VCaP (cell line): ENCODE results near the gene HCRT.
"Not testable (repeated sequence)": the region's sequence is repeated elsewhere in the genome, so short reads cannot be mapped to it uniquely, and the experiment has no call there.

Source experiments
- H3K27ac ChIP-seq: fragments of 450-650 bp; 2 replicates; pipeline ENCODE4 v1.5.1; 2017
- TF ChIP-seq, protein P1 (sequence below): fragments of 450-650 bp; conservative IDR thresholded peaks from 2 replicates; pipeline ENCODE4 v1.5.1; 2017; ENCODE audit warnings: mild to moderate bottlenecking, moderate library complexity

The HCRT gene

DNA sequence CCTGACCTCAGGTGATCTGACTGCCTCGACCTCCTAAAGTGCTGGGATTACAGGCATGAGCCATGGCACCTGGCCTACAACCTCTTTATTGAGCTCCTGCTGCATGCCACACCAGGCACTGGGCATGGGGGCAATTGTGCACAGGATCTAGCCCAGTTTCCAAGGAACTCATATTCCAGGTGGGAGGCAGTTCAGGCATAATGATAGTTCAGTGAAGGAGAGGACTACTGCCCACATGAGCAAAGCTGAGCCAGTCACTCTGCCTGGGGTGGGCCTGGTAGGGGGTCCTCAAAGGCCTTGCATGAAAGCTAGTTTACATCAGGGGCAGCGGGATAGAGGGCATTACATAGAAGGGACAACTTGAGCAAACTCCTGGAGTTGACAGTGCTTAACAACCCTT lies 2.6 kb upstream of the HCRT start:
- TF ChIP-seq, protein P1, sequence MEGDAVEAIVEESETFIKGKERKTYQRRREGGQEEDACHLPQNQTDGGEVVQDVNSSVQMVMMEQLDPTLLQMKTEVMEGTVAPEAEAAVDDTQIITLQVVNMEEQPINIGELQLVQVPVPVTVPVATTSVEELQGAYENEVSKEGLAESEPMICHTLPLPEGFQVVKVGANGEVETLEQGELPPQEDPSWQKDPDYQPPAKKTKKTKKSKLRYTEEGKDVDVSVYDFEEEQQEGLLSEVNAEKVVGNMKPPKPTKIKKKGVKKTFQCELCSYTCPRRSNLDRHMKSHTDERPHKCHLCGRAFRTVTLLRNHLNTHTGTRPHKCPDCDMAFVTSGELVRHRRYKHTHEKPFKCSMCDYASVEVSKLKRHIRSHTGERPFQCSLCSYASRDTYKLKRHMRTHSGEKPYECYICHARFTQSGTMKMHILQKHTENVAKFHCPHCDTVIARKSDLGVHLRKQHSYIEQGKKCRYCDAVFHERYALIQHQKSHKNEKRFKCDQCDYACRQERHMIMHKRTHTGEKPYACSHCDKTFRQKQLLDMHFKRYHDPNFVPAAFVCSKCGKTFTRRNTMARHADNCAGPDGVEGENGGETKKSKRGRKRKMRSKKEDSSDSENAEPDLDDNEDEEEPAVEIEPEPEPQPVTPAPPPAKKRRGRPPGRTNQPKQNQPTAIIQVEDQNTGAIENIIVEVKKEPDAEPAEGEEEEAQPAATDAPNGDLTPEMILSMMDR: no peak
- no peak overlapping the region for H3K27ac ChIP-seq

DNA sequence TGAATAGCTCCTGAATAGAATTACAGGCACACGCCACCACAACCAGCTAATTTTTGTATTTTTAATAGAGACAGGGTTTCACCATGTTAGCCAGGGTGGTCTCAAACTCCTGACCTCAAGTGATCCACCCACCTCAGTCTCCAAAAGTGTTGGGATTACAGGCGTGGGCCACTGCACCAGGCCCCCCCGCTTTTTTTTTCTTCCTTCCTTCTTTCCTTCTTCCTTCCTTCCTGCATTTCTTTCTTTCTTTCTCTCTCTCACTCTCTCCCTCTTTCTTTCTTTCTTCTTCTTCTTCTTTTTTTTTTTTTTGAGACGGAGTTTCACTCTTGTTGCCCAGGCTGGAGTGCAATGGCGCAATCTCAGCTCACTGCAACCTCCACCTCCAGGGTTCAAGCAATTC lies 939 bp upstream of the HCRT start:
- not testable (repeated sequence) for H3K27ac ChIP-seq

DNA sequence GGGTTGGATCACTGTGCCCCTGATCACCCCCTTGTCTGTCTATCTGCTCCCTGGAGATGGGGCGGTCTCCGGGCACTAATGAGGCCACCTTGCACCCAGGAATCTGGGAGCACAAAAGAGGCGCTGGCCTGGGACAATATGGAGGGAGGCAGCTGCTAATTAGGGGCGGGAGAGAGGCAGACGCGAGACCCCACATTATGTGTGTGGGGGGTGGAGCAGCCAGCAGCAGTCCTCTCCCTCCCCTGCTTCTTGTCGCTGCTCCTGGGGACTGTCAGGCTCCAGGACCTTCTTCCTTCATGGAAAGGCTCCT lies 324 bp upstream of the HCRT start:
- TF ChIP-seq, protein P1: no peak
- H3K27ac ChIP-seq: no peak overlapping the region

DNA sequence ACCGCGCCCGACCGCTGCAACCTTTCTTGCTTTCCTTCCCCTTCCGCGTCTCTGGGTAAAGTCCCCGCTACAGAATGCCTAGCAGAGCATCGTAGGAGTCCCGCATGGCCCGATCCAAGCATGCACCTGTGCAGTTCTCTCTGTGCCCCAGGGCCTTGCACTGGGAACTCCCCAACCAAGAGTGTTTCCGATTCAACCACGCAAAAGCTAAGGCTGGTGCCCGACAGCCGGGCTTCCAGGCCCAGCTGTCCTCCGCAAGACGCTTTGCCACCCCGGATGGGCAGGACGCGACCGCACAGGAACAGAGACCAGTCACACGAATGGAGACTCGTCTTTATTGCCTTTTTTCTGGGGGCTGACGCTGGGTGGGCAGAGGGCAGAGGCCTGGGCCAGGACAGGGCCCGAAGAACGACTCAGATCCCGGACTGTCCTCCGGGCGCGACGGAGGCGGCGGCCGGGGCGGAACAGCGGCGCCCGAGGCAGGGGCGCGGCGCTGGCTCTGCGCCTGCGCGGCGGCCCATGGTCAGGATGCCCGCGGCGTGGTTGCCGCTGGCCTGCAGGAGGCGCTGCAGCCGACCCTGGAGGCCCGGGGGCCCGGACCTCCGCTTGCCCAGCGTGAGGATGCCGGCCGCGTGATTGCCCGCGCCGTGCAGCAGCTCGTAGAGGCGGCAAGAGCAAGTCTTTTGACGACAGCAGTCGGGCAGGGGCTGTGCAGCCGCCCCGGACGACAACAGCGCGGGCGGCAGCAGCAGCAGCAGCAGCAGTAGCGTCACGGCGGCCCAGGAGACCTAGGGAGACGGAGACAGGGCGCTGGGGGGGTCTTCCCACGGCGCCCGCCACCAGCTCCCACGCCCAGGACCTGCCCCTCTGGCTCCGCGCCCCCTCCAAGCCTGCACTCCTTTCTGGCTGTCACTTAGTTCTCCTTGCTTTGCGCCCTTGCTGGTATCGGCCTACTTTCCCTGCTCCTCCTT lies 1.2 kb downstream of the HCRT start:
- H3K27ac ChIP-seq: peak overlapping the region; percentile 20; the same call in 1 of the 2 replicates
- TF ChIP-seq, protein P1: peak; percentile 89

GRCh38 chr17:42182927-42183734 lies 2.1 kb downstream of the HCRT start:
- H3K27ac ChIP-seq: no peak overlapping the region; the same call in 1 of the 2 replicates
- TF ChIP-seq, protein P1: no peak

GRCh38 chr17:42181851-42182207 lies 3.4 kb downstream of the HCRT start:
- TF ChIP-seq, protein P1: no peak

GRCh38 chr17:42180922-42181850 lies 4.1 kb downstream of the HCRT start, which contains the start of gene KCNH4:
TSS of gene KCNH4 (minus strand) at chr17:42181142. CDS start at chr17:42180945, 197 bp downstream.
- H3K27ac ChIP-seq: peak within 1 kb of the TSS; percentile 36; the same call in 1 of the 2 replicates
- TF ChIP-seq, protein P1: peak; percentile 79

More at GRCh38 chr17:42181851-42182207, 3.4 kb downstream of the HCRT start:
- no peak overlapping the region for H3K27ac ChIP-seq
